MM.1S (cell line): ENCODE data around the gene OR6Y1.

ENCODE experiments used
- CTCF ChIP-seq: fragments of 300-600 bp; sonication (generic); IDR thresholded peaks from 2 replicates; pipeline ENCODE4 v1.5.1; 2016; ENCODE audit warnings: antibody characterized with exemption, low read length, mixed read lengths
- EZH2 ChIP-seq: fragments of 300-600 bp; sonication (generic); optimal IDR thresholded peaks from 2 replicates; pipeline ENCODE3; 2017; ENCODE audit warnings: low read depth, mild to moderate bottlenecking, antibody characterized with exemption, low read length, mixed read lengths
- EZH2phosphoT487 ChIP-seq: fragments of 300-600 bp; sonication (generic); IDR thresholded peaks from 2 replicates; pipeline ENCODE4 v1.6.1; 2018; ENCODE audit warnings: antibody characterized with exemption, low read length

- no peak for TF ChIP-seq EZH2
- no peak for TF ChIP-seq CTCF
- TF ChIP-seq EZH2phosphoT487: no peak
Measured at GRCh38 chr1:158547533-158547932, 6.7 kb downstream of the OR6Y1 start.
